IPS-20b (cell line): ENCODE data around the gene COMMD10.
"Not testable (repeated sequence)": the region's sequence is repeated elsewhere in the genome, so short reads cannot be mapped to it uniquely, and the experiment has no call there.

ENCODE experiments used
- H3K27ac ChIP-seq: one replicate; pipeline ENCODE4 v1.5.1; 2013; ENCODE audit warnings: low read length
- H3K27me3 ChIP-seq: 2 replicates; pipeline ENCODE4 v1.6.1; 2013; ENCODE audit warnings: mild to moderate bottlenecking, low read length, inconsistent platforms; ENCODE audit not compliant: insufficient read depth
- H3K36me3 ChIP-seq: 2 replicates; pipeline ENCODE4 v1.6.1; 2013; ENCODE audit warnings: low read depth, mild to moderate bottlenecking, inconsistent platforms, low read length, moderate library complexity; ENCODE audit not compliant: insufficient read depth
- H3K4me1 ChIP-seq: 2 replicates; pipeline ENCODE4 v1.6.1; 2013; ENCODE audit warnings: mild to moderate bottlenecking, control low read depth, inconsistent platforms, low read length, moderate library complexity; ENCODE audit not compliant: insufficient read depth
- H3K4me3 ChIP-seq: 2 replicates; pipeline ENCODE4 v1.5.1; 2013; ENCODE audit warnings: mild to moderate bottlenecking, low read length, inconsistent platforms
- H3K9ac ChIP-seq: 2 replicates; pipeline ENCODE4 v1.6.1; 2013; ENCODE audit warnings: low read depth, mild to moderate bottlenecking, inconsistent platforms, low read length, moderate library complexity
- H3K9me3 ChIP-seq: 2 replicates; pipeline ENCODE4 v1.6.1; 2013; ENCODE audit warnings: mild to moderate bottlenecking, low read depth, low read length, inconsistent platforms; ENCODE audit not compliant: insufficient read depth

COMMD10 gene

GRCh38 chr5:116068028-116068632 lies 16.7 kb upstream of the COMMD10 start:
- no peak overlapping the region for H3K9ac ChIP-seq
- H3K4me3 ChIP-seq, result no peak overlapping the region
- H3K9me3 ChIP-seq, result no peaks in the 10 kb centered on the region
- no peaks in the 10 kb centered on the region for H3K36me3 ChIP-seq
- no peaks in the 10 kb centered on the region for H3K4me1 ChIP-seq
- H3K27me3 ChIP-seq, result no peaks in the 10 kb centered on the region
- no peak overlapping the region for H3K27ac ChIP-seq

GRCh38 chr5:116071211-116071610 lies 13.6 kb upstream of the COMMD10 start:
- no peak overlapping the region for H3K27ac ChIP-seq
- no peaks in the 10 kb centered on the region for H3K9me3 ChIP-seq
- no peaks in the 10 kb centered on the region for H3K36me3 ChIP-seq
- no peaks in the 10 kb centered on the region for H3K4me1 ChIP-seq
- no peak overlapping the region for H3K4me3 ChIP-seq
- H3K27me3 ChIP-seq, result no peaks in the 10 kb centered on the region
- H3K9ac ChIP-seq, result no peak overlapping the region

- Histone ChIP-seq H3K9me3 (no peaks in the 10 kb centered on the region), H3K4me3 (no peak overlapping the region), H3K9ac (no peak overlapping the region), H3K36me3 (no peaks in the 10 kb centered on the region), H3K27me3 (no peaks in the 10 kb centered on the region), H3K27ac (no peak overlapping the region), H3K4me1 (no peaks in the 10 kb centered on the region)
Observed at GRCh38 chr5:116075191-116075831, 9.5 kb upstream of the COMMD10 start.

GRCh38 chr5:116076496-116076895 lies 8.3 kb upstream of the COMMD10 start:
- Histone ChIP-seq H3K4me1 (no peaks in the 10 kb centered on the region), H3K27ac (no peak overlapping the region), H3K27me3 (no peaks in the 10 kb centered on the region), H3K36me3 (no peaks in the 10 kb centered on the region), H3K9ac (no peak overlapping the region), H3K4me3 (no peak overlapping the region), H3K9me3 (no peaks in the 10 kb centered on the region)

GRCh38 chr5:116078199-116078598 lies 6.6 kb upstream of the COMMD10 start:
- Histone ChIP-seq H3K9ac (no peak overlapping the region), H3K27me3 (no peaks in the 10 kb centered on the region), H3K36me3 (no peaks in the 10 kb centered on the region), H3K4me1 (no peaks in the 10 kb centered on the region), H3K27ac (no peak overlapping the region), H3K4me3 (no peak overlapping the region), H3K9me3 (no peaks in the 10 kb centered on the region)

DNA sequence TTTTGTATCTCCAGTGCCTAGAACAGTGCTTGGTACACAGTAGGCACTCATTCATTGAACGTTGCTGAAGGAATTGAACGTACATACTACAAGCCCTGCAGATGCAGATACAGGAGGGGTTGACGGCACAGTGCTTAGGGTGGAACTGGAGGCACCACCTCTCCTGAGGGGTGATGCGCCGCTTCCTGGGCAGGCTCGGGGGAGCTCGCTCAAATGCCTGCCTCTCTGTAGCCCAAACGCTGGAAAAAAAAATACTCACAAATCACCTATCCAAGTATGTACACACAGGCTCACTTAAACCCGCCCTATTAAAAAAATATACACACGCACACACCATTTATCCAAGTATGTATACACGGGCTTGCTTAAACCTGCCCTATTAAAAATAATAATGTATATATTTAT lies 536 bp upstream of the COMMD10 start:
- peaks cover 9% of the 10 kb centered on the region for H3K36me3 ChIP-seq
- no peaks in the 10 kb centered on the region for H3K27me3 ChIP-seq
- peak overlapping the region; percentile 94 for H3K4me3 ChIP-seq
- peaks cover 10% of the 10 kb centered on the region for H3K4me1 ChIP-seq
- no peak overlapping the region for H3K27ac ChIP-seq
- H3K9ac ChIP-seq, result peak overlapping the region; percentile 90; the same call in 1 of the 2 replicates
- no peaks in the 10 kb centered on the region for H3K9me3 ChIP-seq

GRCh38 chr5:116086309-116086708 lies 1.5 kb downstream of the COMMD10 start:
- peak overlapping the region; percentile 94; the same call in 1 of the 2 replicates for H3K4me3 ChIP-seq
- not testable (repeated sequence) for H3K27ac ChIP-seq

GRCh38 chr5:116088062-116088461 lies 3.2 kb downstream of the COMMD10 start:
- no peaks in the 10 kb centered on the region for H3K9me3 ChIP-seq
- peaks cover 36% of the 10 kb centered on the region for H3K36me3 ChIP-seq
- no peak overlapping the region for H3K9ac ChIP-seq
- H3K4me1 ChIP-seq, result peaks cover 10% of the 10 kb centered on the region
- H3K27ac ChIP-seq, result no peak overlapping the region
- H3K27me3 ChIP-seq, result no peaks in the 10 kb centered on the region
- H3K4me3 ChIP-seq, result no peak overlapping the region

More at GRCh38 chr5:116086309-116086708, 1.5 kb downstream of the COMMD10 start:
- Histone ChIP-seq H3K36me3 (peaks cover 18% of the 10 kb centered on the region), H3K9ac (peak overlapping the region; percentile 90; the same call in 1 of the 2 replicates)
- H3K9me3 ChIP-seq, H3K4me1 ChIP-seq, H3K27me3 ChIP-seq: not testable (repeated sequence)

DNA sequence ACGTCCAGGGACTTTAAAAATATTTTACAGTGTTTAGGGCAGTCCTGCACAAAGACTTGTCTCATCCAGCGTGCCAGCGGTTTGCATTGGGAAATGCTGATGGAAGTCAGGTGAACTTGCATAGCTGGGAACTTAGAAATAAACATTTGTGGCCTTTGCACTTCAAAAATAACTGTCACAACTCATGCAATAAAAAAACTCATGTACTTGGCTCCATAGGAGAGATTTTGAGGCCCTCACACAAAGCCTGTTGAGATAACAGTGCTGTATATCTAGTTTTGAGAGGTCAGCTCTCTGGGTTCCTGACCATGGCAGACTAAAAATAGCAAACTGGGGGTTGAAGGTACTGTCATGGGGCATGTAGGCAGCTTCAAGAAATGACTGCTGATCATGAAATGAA lies 5.5 kb downstream of the COMMD10 start:
- Histone ChIP-seq H3K4me3 (no peak overlapping the region), H3K4me1 (peaks cover 5% of the 10 kb centered on the region; the same call in 1 of the 2 replicates), H3K9ac (no peak overlapping the region), H3K36me3 (peaks cover 58% of the 10 kb centered on the region), H3K27ac (no peak overlapping the region), H3K27me3 (no peaks in the 10 kb centered on the region), H3K9me3 (no peaks in the 10 kb centered on the region)

DNA sequence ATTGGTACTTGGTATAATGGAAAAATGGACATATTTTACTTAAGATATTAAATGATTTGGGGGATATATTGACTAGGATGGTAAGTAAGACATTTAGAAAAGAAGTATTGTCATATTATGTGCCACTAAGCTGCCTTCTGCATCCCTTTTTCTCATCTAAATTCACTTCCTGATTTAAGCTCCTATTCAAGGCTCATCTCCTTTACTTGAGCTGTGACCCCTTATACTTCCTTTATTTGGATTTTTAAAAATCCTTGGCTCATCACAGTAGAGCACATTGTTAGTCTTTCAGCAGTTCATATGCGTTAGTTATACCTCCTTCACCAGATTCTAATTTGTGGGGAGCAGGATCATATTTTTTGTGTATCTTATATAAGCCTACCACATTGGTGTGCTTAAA lies 6.6 kb downstream of the COMMD10 start:
- Histone ChIP-seq H3K36me3 (peaks cover 65% of the 10 kb centered on the region), H3K4me3 (no peak overlapping the region)

DNA sequence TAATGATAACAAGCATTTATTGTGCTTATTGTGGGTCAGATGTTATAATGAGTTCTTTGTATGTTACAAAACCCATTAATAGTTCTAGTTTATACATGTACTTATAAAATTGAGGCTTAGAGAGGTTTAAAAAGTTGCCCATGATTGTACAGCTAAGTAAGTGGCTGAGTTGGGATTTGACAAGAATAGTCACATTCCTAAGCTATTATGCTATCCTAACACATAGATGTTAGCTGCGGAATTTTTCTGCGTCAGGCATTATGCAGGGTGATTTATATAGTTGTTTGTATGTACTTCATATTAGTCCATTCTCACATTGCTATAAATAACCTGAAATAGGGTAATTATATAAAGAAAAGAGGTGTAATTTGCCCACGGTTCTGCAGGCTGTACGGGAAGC lies 12.5 kb downstream of the COMMD10 start:
- no peaks in the 10 kb centered on the region for H3K4me1 ChIP-seq
- peaks cover 56% of the 10 kb centered on the region for H3K36me3 ChIP-seq
- no peaks in the 10 kb centered on the region for H3K27me3 ChIP-seq
- no peak overlapping the region for H3K9ac ChIP-seq
- H3K27ac ChIP-seq, result no peak overlapping the region
- no peaks in the 10 kb centered on the region for H3K9me3 ChIP-seq
- H3K4me3 ChIP-seq, result no peak overlapping the region

More for the DNA sequence above, 6.6 kb downstream of the COMMD10 start:
- no peaks in the 10 kb centered on the region for H3K27me3 ChIP-seq
- no peak overlapping the region for H3K27ac ChIP-seq
- no peak overlapping the region for H3K9ac ChIP-seq
- no peaks in the 10 kb centered on the region for H3K4me1 ChIP-seq
- no peaks in the 10 kb centered on the region for H3K9me3 ChIP-seq

GRCh38 chr5:116098998-116099397 lies 14.2 kb downstream of the COMMD10 start:
- H3K4me1 ChIP-seq, result no peaks in the 10 kb centered on the region
- no peak overlapping the region for H3K4me3 ChIP-seq
- H3K36me3 ChIP-seq, result peaks cover 39% of the 10 kb centered on the region
- no peak overlapping the region for H3K27ac ChIP-seq
- no peaks in the 10 kb centered on the region for H3K27me3 ChIP-seq
- H3K9ac ChIP-seq, result no peak overlapping the region
- no peaks in the 10 kb centered on the region for H3K9me3 ChIP-seq
